GM13977 (cell line): Measurements from ENCODE around the gene LTC4S.

Source experiments
- DNase-seq: peaks from one replicate; pipeline ENCODE4 v3.0.0; 2012; ENCODE audit warnings: low spot score
- in situ Hi-C: fragments of 300-500 bp; cut with MboI; formaldehyde crosslinking; loops from one replicate; pipeline ENCODE4 v1.12.0; 2022; ENCODE audit warnings: low sequenced_read_pairs, low pct_unique_long_range_greater_than_20kb, mixed read lengths, inconsistent platforms; ENCODE audit not compliant: unreplicated experiment
- TF ChIP-seq, protein P1 (sequence below): IDR thresholded peaks from 2 replicates; pipeline ENCODE4 v1.5.1; 2012; ENCODE audit warnings: mild to moderate bottlenecking, control low read depth; ENCODE audit not compliant: insufficient read depth; ENCODE audit errors: extremely low read depth, missing control alignments

Gene LTC4S

DNA sequence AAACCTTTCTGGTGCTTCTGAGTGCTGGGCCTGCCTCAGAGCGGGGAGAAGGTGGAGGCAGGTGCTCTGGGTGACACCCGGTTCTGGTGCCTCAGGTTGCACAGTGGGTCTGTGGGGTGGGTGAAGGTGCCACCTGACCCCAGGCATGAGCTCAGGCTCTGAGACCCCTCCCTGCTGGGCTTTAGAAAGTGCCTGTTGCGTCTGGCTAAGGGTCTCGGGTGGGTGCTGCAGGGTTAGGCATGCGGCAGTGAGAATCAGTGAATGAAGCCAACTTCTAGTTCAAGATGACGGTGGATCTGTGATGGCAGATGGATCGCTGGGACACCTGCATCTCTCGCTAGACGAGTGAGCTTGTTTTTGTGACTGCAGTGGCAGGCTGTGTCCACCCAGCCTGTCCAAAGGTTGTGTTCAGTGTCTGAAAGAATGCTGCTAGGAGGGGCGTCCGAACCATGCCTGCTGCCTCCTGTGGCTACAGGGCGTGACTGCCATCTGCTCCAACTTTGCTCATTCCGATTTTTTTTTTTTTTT lies 31.9 kb downstream of the LTC4S start:
- TF ChIP-seq, protein P1, sequence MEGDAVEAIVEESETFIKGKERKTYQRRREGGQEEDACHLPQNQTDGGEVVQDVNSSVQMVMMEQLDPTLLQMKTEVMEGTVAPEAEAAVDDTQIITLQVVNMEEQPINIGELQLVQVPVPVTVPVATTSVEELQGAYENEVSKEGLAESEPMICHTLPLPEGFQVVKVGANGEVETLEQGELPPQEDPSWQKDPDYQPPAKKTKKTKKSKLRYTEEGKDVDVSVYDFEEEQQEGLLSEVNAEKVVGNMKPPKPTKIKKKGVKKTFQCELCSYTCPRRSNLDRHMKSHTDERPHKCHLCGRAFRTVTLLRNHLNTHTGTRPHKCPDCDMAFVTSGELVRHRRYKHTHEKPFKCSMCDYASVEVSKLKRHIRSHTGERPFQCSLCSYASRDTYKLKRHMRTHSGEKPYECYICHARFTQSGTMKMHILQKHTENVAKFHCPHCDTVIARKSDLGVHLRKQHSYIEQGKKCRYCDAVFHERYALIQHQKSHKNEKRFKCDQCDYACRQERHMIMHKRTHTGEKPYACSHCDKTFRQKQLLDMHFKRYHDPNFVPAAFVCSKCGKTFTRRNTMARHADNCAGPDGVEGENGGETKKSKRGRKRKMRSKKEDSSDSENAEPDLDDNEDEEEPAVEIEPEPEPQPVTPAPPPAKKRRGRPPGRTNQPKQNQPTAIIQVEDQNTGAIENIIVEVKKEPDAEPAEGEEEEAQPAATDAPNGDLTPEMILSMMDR = no peak
- no peak for DNase-seq
- in situ Hi-C loops = no loop called here

DNA sequence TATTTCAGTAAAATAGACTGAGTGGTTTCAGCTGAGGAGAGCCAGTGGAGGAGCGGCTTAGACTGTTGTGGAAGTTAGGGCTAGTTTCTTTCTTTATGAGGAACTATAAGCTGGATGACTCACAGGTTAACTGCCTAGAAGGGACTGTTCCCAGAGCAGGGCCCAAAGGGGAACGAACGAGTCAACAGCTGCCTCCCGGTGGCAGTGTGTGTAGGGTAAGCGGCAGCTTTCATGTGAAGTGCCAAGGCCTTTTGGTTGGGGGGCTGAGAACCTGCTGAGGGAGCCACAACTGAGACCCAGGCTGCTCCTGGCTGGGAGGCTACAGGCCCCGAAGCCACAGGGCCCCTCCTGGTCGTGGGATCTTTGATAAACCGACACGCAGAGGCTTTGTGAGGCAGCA lies 33.9 kb downstream of the LTC4S start:
- TF ChIP-seq, protein P1 = no peak
- no peak for DNase-seq
- in situ Hi-C loops = no loop called here

GRCh38 chr5:179828756-179829421 lies 35.1 kb downstream of the LTC4S start:
- DNase-seq = no peak
- TF ChIP-seq, protein P1 = no peak
- in situ Hi-C loops = no loop called here

- TF ChIP-seq, protein P1 = no peak
- in situ Hi-C loops = no loop called here
- no peak for DNase-seq
Observed at GRCh38 chr5:179829732-179830435, 36.1 kb downstream of the LTC4S start.

- TF ChIP-seq, protein P1 = no peak
- in situ Hi-C loops = no loop called here
- DNase-seq = no peak
Observed at GRCh38 chr5:179830818-179831468, 37.2 kb downstream of the LTC4S start.

GRCh38 chr5:179832039-179832745 lies 38.4 kb downstream of the LTC4S start:
- DNase-seq = no peak
- TF ChIP-seq, protein P1 = no peak
- in situ Hi-C loops = no loop called here
